IPS-20b (cell line): Measurements from ENCODE around the gene LRP3.
"Not testable (repeated sequence)": the region's sequence is repeated elsewhere in the genome, so short reads cannot be mapped to it uniquely, and the experiment has no call there.

Experiments
- H3K27ac ChIP-seq: one replicate; pipeline ENCODE4 v1.5.1; 2013; ENCODE audit warnings: low read length
- H3K27me3 ChIP-seq: 2 replicates; pipeline ENCODE4 v1.6.1; 2013; ENCODE audit warnings: mild to moderate bottlenecking, low read length, inconsistent platforms; ENCODE audit not compliant: insufficient read depth
- H3K36me3 ChIP-seq: 2 replicates; pipeline ENCODE4 v1.6.1; 2013; ENCODE audit warnings: low read depth, mild to moderate bottlenecking, inconsistent platforms, low read length, moderate library complexity; ENCODE audit not compliant: insufficient read depth
- H3K4me1 ChIP-seq: 2 replicates; pipeline ENCODE4 v1.6.1; 2013; ENCODE audit warnings: mild to moderate bottlenecking, control low read depth, inconsistent platforms, low read length, moderate library complexity; ENCODE audit not compliant: insufficient read depth
- H3K4me3 ChIP-seq: 2 replicates; pipeline ENCODE4 v1.5.1; 2013; ENCODE audit warnings: mild to moderate bottlenecking, low read length, inconsistent platforms
- H3K9ac ChIP-seq: 2 replicates; pipeline ENCODE4 v1.6.1; 2013; ENCODE audit warnings: low read depth, mild to moderate bottlenecking, inconsistent platforms, low read length, moderate library complexity
- H3K9me3 ChIP-seq: 2 replicates; pipeline ENCODE4 v1.6.1; 2013; ENCODE audit warnings: mild to moderate bottlenecking, low read depth, low read length, inconsistent platforms; ENCODE audit not compliant: insufficient read depth

The LRP3 gene

GRCh38 chr19:33205110-33205509 is 11.0 kb downstream of the LRP3 start:
- H3K9ac ChIP-seq = no peak overlapping the region
- H3K4me1 ChIP-seq = no peaks in the 10 kb centered on the region
- no peak overlapping the region for H3K4me3 ChIP-seq
- H3K27ac ChIP-seq = no peak overlapping the region
- no peaks in the 10 kb centered on the region for H3K27me3 ChIP-seq
- no peaks in the 10 kb centered on the region for H3K9me3 ChIP-seq
- peaks cover 8% of the 10 kb centered on the region for H3K36me3 ChIP-seq

- H3K27me3 ChIP-seq = no peaks in the 10 kb centered on the region
- peaks cover 8% of the 10 kb centered on the region for H3K36me3 ChIP-seq
- H3K4me3 ChIP-seq = no peak overlapping the region
- no peak overlapping the region for H3K9ac ChIP-seq
- no peak overlapping the region for H3K27ac ChIP-seq
- no peaks in the 10 kb centered on the region for H3K9me3 ChIP-seq
- no peaks in the 10 kb centered on the region for H3K4me1 ChIP-seq
Observed at GRCh38 chr19:33205531-33206260, 11.6 kb downstream of the LRP3 start.

GRCh38 chr19:33206261-33207039 is 12.3 kb downstream of the LRP3 start:
- Histone ChIP-seq H3K36me3 (peaks cover 8% of the 10 kb centered on the region), H3K9me3 (no peaks in the 10 kb centered on the region), H3K27me3 (no peaks in the 10 kb centered on the region), H3K4me3 (no peak overlapping the region), H3K9ac (no peak overlapping the region), H3K4me1 (no peaks in the 10 kb centered on the region), H3K27ac (no peak overlapping the region)

- H3K27me3 ChIP-seq = no peaks in the 10 kb centered on the region
- peaks cover 8% of the 10 kb centered on the region for H3K36me3 ChIP-seq
- H3K4me1 ChIP-seq = no peaks in the 10 kb centered on the region
- no peak overlapping the region for H3K9ac ChIP-seq
- H3K9me3 ChIP-seq = no peaks in the 10 kb centered on the region
- no peak overlapping the region for H3K4me3 ChIP-seq
- no peak overlapping the region for H3K27ac ChIP-seq
Observed at GRCh38 chr19:33207040-33207620, 13.0 kb downstream of the LRP3 start.

GRCh38 chr19:33207903-33208302 is 13.8 kb downstream of the LRP3 start:
- no peaks in the 10 kb centered on the region for H3K27me3 ChIP-seq
- H3K4me3 ChIP-seq = no peak overlapping the region
- peaks cover 5% of the 10 kb centered on the region for H3K36me3 ChIP-seq
- no peak overlapping the region for H3K9ac ChIP-seq
- H3K9me3 ChIP-seq = no peaks in the 10 kb centered on the region
- no peaks in the 10 kb centered on the region for H3K4me1 ChIP-seq
- H3K27ac ChIP-seq = no peak overlapping the region

- no peaks in the 10 kb centered on the region; the same call in 1 of the 2 replicates for H3K36me3 ChIP-seq
- H3K9me3 ChIP-seq = no peaks in the 10 kb centered on the region
- no peaks in the 10 kb centered on the region for H3K27me3 ChIP-seq
- no peak overlapping the region for H3K4me3 ChIP-seq
- H3K9ac ChIP-seq = no peak overlapping the region
- no peak overlapping the region for H3K27ac ChIP-seq
- H3K4me1 ChIP-seq = no peaks in the 10 kb centered on the region
Observed at GRCh38 chr19:33208371-33208895, 14.3 kb downstream of the LRP3 start.

GRCh38 chr19:33208904-33209849 is 15.0 kb downstream of the LRP3 start:
- Histone ChIP-seq H3K4me3 (no peak overlapping the region), H3K4me1 (no peaks in the 10 kb centered on the region), H3K9ac (no peak overlapping the region), H3K27ac (no peak overlapping the region), H3K36me3 (no peaks in the 10 kb centered on the region; the same call in 1 of the 2 replicates), H3K9me3 (no peaks in the 10 kb centered on the region), H3K27me3 (no peaks in the 10 kb centered on the region)

GRCh38 chr19:33209850-33210230 is 15.7 kb downstream of the LRP3 start:
- not testable (repeated sequence) for H3K9me3 ChIP-seq, H3K4me1 ChIP-seq, H3K27me3 ChIP-seq, H3K36me3 ChIP-seq, H3K9ac ChIP-seq, H3K27ac ChIP-seq, H3K4me3 ChIP-seq

- no peaks in the 10 kb centered on the region for H3K4me1 ChIP-seq
- H3K9me3 ChIP-seq = no peaks in the 10 kb centered on the region
- no peak overlapping the region for H3K9ac ChIP-seq
- no peaks in the 10 kb centered on the region for H3K36me3 ChIP-seq
- no peaks in the 10 kb centered on the region for H3K27me3 ChIP-seq
- no peak overlapping the region for H3K4me3 ChIP-seq
- no peak overlapping the region for H3K27ac ChIP-seq
Observed at GRCh38 chr19:33210266-33210940, 16.3 kb downstream of the LRP3 start.

- Histone ChIP-seq H3K4me3 (no peak overlapping the region), H3K4me1 (no peaks in the 10 kb centered on the region), H3K9ac (no peak overlapping the region), H3K27ac (no peak overlapping the region), H3K36me3 (no peaks in the 10 kb centered on the region), H3K27me3 (no peaks in the 10 kb centered on the region), H3K9me3 (no peaks in the 10 kb centered on the region)
Observed at GRCh38 chr19:33211794-33212435, 17.8 kb downstream of the LRP3 start.
